ENCODE measurements around the gene ABCG2. TPM values are rescaled to one million over a fixed set of nuclear protein-coding genes. Genes with fewer than 3 reads are reported as not detected.

ABCG2 gene
- total RNA-seq, 2 donors from 2014 or later: 12.3 to 15.3 TPM

DNA sequence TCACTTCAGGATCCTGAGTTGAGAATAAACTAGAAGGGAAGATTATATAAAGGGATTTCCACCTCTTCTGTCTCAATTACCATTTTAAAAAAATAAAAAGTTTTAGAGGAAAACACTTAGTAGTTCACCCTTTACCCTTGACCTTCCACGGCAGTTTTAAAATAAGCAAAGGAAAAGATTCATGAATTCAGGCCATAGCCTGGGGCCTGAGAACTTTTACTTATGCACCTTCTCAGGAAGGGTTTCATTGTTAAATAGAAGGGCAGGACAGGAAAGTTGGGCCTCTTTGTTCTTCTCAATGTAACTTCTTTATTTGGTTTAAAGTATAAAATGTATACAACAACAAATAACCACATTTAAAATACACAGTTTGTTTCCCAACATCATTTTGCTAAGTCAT is 96.1 kb downstream of the ABCG2 start:
- H3K4me1 ChIP-seq (replicated peaks): no peaks in the 10 kb centered on the region
- no peaks in the 10 kb centered on the region for H3K27me3 ChIP-seq (replicated peaks; ENCODE audit: insufficient read depth)
- H3K9me3 ChIP-seq: no peaks in the 10 kb centered on the region
- intact Hi-C loops (cut with DNase I): no loop called here
- no peak overlapping the region for H3K27ac ChIP-seq
- no peak for DNase-seq (ENCODE audit: low spot score)
- H3K4me3 ChIP-seq: no peak overlapping the region
- TF ChIP-seq POLR2AphosphoS5 (IDR thresholded peaks at IDR 0.05) (no peak), CTCF (IDR thresholded peaks at IDR 0.05) (no peak), POLR2A (IDR thresholded peaks at IDR 0.05) (no peak)
- WGBS: 74% methylated on average over 1 of the region's 1 CpG
- no peaks in the 10 kb centered on the region for H3K36me3 ChIP-seq

DNA sequence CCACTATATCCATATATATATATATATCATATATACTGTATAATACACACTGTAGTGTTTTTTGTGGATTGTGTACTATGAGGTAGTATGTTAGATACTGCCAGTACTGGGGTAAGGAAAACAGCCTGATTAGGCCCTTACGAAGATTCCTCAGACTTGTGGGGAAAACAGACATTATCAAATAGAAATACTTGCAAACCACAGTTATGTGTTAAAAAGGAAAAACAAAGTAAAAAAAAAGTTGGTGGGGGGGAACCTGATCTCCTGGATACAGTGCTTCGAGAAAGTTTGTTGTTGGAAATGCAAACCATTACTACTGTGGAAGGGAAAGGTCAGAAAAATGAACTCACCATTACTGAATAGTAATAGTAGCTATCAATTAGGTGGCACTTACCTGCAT is 98.0 kb downstream of the ABCG2 start:
- Histone ChIP-seq H3K27ac (no peak overlapping the region), H3K36me3 (no peaks in the 10 kb centered on the region), H3K4me3 (no peak overlapping the region), H3K9me3 (no peaks in the 10 kb centered on the region), H3K4me1 (replicated peaks) (no peaks in the 10 kb centered on the region), H3K27me3 (replicated peaks; ENCODE audit: insufficient read depth) (no peaks in the 10 kb centered on the region)
- WGBS: 82% methylated on average over 2 of the region's 2 CpGs
- DNase-seq (ENCODE audit: low spot score): no peak
- intact Hi-C loops (cut with DNase I): no loop called here
- TF ChIP-seq POLR2A (IDR thresholded peaks at IDR 0.05) (no peak), POLR2AphosphoS5 (IDR thresholded peaks at IDR 0.05) (no peak), CTCF (IDR thresholded peaks at IDR 0.05) (no peak)

- 53% methylated on average over 2 of the region's 2 CpGs for WGBS
- no peak overlapping the region for H3K27ac ChIP-seq
- intact Hi-C loops (cut with DNase I): no loop called here
Measured at GRCh38 chr4:88059766-88060165, 98.7 kb downstream of the ABCG2 start.

GRCh38 chr4:88058295-88058694 is 100.1 kb downstream of the ABCG2 start:
- intact Hi-C loops (cut with DNase I): no loop called here
- Histone ChIP-seq H3K4me3 (no peak overlapping the region), H3K27me3 (replicated peaks; ENCODE audit: insufficient read depth) (no peaks in the 10 kb centered on the region), H3K4me1 (replicated peaks) (no peaks in the 10 kb centered on the region), H3K36me3 (no peaks in the 10 kb centered on the region), H3K9me3 (no peaks in the 10 kb centered on the region), H3K27ac (no peak overlapping the region)
- no peak for TF ChIP-seq POLR2AphosphoS5 (IDR thresholded peaks at IDR 0.05)
- no peak for TF ChIP-seq POLR2A (IDR thresholded peaks at IDR 0.05)
- TF ChIP-seq CTCF (IDR thresholded peaks at IDR 0.05): no peak
- DNase-seq (ENCODE audit: low spot score): no peak
- 97% methylated on average over 3 of the region's 3 CpGs for WGBS

More at GRCh38 chr4:88059766-88060165, 98.7 kb downstream of the ABCG2 start:
- no peaks in the 10 kb centered on the region for H3K4me1 ChIP-seq (replicated peaks)
- H3K27me3 ChIP-seq (replicated peaks; ENCODE audit: insufficient read depth): no peaks in the 10 kb centered on the region
- H3K4me3 ChIP-seq: no peak overlapping the region
- no peak for DNase-seq (ENCODE audit: low spot score)
- H3K9me3 ChIP-seq: no peaks in the 10 kb centered on the region
- no peaks in the 10 kb centered on the region for H3K36me3 ChIP-seq
- no peak for TF ChIP-seq CTCF (IDR thresholded peaks at IDR 0.05)
- TF ChIP-seq POLR2A (IDR thresholded peaks at IDR 0.05): no peak
- TF ChIP-seq POLR2AphosphoS5 (IDR thresholded peaks at IDR 0.05): no peak

DNA sequence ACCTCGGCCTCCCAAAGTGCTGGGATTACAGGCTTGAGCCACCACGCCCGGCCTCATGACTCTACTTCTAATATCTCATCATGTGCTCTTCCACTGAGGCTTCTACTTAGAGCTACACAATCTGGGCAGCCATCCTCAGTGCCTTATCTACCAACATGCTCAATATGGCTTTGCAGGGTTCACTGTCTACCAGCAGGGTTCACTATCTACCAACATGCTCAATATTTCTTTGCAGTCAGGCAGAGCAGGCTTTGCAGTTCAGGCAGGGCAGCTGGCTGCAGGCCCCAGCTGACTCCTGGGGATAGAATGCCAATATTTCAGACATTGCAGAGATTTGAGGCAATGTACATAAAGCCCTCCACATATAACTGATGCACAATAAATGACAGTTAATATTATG is 103.5 kb downstream of the ABCG2 start:
- peak; percentile 32 for DNase-seq (ENCODE audit: low spot score)
- H3K4me1 ChIP-seq (replicated peaks): no peaks in the 10 kb centered on the region
- H3K36me3 ChIP-seq: no peaks in the 10 kb centered on the region
- no peaks in the 10 kb centered on the region for H3K9me3 ChIP-seq
- no peak overlapping the region for H3K4me3 ChIP-seq
- no peaks in the 10 kb centered on the region for H3K27me3 ChIP-seq (replicated peaks; ENCODE audit: insufficient read depth)
- 84% methylated on average over 3 of the region's 3 CpGs for WGBS
- intact Hi-C loops (cut with DNase I): no loop called here
- no peak overlapping the region for H3K27ac ChIP-seq
- peak in 2 of 4 experiments; percentile 47 to 53 for TF ChIP-seq CTCF (IDR thresholded peaks at IDR 0.05)
- no peak for TF ChIP-seq POLR2A (IDR thresholded peaks at IDR 0.05)

Data from prostate gland (tissue), 2 donors.